ENCODE results near the gene FOXJ1.
"Not testable (repeated sequence)": the region's sequence is repeated elsewhere in the genome, so short reads cannot be mapped to it uniquely, and the experiment has no call there.

The FOXJ1 gene

DNA sequence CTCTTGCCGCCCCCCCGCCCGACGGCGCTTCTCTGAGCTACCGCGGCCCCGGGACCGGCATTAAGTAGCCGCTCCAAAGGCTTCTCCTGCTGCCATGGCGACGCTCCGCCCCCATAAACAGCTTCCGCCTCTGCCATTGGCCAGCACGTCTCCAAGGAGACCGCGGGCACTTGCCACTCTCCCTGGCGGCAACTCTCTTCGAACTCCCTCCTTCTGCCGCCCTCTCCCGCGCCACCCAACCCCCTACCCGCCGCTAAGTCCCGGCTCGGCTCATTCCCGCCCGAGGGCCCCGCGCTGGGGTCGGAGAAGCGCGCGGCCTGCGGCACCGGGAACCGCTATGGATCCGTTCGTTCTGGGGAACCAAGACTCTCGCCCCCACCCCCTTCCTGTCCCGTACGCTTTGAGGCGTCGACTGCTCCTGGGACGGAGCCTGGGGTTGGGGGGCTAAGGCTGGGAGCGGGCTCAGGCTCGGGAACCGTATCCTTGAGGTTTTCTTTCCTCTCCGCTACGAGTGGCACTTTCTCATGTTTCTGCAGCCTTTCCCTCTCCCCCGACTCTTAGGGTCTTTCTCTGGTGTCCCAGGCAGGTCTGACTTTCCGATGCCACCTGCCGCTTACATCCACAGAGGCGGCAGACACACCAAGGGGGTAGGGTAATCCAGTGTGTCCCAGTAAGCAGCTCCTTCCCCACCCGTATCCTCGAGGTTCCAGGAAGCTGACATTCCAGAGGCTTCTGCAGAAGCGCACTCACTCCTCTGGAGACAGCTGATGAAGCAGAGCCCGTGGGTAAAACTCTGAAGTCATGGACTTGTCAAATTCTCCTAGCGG lies at the start of gene FOXJ1:
Gene FOXJ1 (minus strand): TSS at position 34 of the 827 bp plus-strand sequence. CDS start 850 bp downstream, outside the sequence.
- peak; percentile 67 to 80 (median 74) for DNase-seq

DNA sequence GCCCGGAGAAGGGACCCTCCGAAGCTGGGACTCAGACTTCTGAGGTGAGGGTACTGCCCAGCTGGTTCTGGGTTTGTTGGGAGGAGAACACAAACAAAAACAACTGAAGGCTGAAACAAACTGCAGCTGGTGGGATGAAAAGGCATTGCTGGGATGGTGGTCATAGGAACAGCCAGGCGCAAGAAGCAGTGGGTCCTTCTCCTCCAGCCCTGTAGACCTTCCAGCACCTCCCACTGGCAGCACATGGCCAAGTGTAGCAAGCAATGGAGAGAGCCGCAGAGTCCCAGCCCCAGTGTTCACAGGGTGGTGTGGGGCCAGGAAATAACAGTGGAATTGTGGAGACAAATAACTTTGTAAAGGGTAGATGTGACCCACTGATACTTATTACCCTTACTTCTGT lies 48.7 kb upstream of the FOXJ1 start:
- DNase-seq = no peak

- no peak for DNase-seq
Measured at GRCh38 chr17:76189247-76189646, 48.2 kb upstream of the FOXJ1 start.

DNA sequence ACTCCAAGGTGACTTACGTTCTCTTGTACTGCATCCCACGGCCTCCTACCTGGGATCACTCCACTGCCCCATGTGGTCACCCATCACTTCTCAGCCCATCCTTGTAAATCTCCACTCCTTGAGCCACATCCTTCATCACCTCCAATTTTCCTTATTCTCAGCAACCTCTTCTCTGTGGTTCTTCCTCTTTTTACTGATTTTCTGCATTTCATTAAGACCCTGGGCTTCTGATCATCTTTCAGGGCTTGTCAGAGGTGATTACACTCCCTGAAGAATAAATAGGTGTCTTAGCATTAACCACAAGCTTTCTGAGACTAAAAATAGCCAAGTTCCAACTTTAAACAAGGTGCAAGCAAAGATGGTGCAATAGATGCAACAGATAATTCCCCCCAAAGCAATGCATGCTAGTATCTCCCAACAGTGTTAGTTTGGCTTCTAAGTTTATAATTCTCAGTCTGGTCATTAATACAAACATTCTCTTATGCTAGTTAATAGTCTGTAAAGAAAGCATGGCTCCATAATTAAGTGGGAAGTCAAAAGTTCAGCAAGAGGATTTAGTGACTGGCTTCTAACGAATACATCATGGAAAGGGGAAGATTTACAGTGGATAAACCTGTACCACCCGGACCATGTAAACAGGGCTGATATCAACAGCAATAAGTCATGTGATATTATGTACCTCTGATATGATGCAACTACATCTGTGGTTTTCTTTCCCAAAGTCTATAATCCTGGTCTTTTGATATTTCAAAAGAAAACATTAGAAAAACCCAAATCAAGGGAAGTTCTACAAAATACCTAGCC lies 47.4 kb upstream of the FOXJ1 start:
- no peak for DNase-seq

GRCh38 chr17:76186774-76187173 lies 45.7 kb upstream of the FOXJ1 start:
- DNase-seq = not testable (repeated sequence)

- DNase-seq = no peak
Measured at GRCh38 chr17:76184290-76184689, 43.2 kb upstream of the FOXJ1 start.

DNA sequence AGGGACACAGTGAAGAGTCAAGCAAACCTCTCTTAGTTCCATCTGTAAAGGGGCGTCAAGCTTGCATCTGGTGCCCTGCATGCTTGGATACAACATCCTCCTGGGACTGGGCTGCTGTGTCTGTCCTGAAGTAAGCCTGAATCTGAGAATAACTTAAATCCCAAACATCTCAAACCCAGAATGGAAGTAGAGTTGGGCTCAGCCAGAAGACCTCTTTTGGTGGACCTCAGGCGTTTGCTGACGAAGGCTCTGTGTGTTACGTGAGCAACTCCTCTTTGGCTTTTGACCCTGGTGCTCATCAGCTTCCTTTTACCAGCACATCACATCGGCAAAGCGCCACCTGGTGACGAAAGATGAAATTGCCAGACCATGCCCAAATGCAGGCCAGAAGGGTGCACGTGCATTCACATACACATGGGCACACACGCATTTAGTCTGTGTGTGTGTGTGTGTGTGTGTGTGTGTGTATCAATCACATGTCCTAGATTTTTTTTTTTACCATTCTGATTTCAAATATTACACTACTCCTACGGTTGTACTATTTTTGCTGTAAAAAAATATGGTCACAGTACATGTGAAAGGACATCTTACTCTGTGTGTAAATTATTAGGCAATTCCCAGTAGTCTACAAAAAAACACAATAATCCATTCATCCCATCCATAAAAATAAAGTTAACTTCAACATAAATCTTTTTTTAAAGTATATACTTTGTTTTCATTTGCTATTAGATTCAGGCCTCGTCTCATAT lies 41.1 kb upstream of the FOXJ1 start:
- peak; percentile 74 to 95 (median 88) for DNase-seq

DNA sequence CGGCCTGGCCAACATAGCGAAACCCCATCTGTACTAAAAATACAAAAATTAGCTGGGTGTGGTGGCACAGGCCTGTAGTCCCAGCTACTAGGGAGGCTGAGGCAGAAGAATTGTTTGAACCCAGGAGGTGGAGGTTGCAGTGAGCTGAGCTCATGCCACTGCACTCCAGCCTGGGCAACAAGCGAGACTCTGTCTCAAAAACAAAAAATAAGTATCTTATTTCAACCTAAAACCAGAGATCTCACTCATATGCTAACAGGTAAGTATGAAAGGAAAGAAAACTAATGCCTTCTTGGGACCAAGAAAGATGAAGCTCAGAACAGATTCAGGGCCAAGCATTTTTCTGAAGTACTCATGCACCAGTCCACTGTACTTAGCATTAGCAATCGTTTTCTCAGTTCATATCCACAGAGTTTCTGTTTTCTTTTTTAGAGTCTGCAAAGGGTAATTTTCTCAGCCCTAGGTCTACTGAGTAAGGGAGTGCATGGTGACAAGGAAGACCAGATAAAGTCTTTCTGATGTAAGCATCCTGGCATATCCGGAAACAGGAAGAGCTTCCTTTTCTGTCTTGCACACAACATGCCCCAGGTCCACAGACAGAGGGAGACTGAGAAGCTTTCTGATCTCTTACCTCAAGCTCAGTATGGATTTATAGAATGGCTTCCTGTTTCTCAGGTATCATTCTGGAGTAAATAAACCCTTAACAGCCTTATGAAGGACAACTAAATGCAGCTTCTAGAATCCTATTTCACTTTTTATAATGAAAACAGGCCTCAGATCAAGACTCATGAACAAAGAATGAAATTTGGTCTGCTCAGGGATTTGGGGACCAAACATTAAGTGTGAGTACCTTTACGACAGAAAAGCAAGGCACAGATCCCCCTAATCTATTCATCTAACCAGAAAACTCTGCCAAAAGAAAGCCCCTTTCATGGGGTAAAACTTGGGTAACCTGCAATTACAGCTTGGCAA lies 38.7 kb upstream of the FOXJ1 start:
- DNase-seq = no peak

DNA sequence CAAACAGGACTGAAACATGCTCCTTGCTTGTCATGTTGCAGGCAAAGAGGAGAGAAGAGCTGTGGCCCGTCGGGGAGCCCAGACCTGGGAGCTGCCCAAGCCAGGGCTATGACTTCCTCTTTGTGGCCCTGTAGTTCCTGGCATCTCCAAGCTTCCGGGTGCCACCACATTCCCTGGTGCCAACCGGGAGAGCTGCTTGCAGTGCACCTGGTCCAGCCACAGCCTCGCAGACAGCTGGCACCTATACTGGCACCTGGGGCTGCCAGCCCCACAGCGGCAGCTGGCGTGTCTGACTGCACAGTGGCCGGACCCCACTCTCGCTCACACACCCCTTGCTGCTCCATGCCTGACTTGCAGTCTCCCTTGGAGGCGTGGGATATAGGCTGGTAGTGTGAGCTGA lies 37.1 kb upstream of the FOXJ1 start:
- no peak for DNase-seq

GRCh38 chr17:76176701-76177574 lies 35.9 kb upstream of the FOXJ1 start:
- no peak for DNase-seq

- no peak for DNase-seq
Measured at GRCh38 chr17:76174037-76174436, 33.0 kb upstream of the FOXJ1 start.

- DNase-seq = no peak
Measured at GRCh38 chr17:76173474-76173873, 32.4 kb upstream of the FOXJ1 start.

- DNase-seq = no peak
Measured at GRCh38 chr17:76171706-76172105, 30.7 kb upstream of the FOXJ1 start.

DNA sequence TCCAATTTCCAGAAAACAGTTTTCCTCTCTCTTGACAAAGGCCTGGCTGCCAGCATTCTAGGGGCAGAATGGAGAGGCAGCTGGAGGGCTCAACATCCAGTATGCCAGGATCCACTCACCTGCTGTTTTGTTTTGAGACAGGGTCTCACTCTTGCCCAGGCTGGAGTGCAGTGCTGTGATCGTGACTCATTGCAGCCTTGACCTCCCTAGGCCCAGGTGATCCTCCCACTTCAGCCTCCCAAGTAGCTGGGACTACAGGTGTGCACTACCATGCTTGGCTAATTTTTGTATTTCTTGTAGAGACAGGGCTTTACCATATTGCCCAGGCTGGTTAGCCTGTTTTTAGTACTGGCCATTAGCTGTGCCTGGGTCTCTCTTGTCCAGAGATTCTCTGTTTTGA lies 29.1 kb upstream of the FOXJ1 start:
- DNase-seq = no peak

GRCh38 chr17:76166906-76167305 lies 25.9 kb upstream of the FOXJ1 start:
- DNase-seq = no peak

GRCh38 chr17:76166168-76166567 lies 25.1 kb upstream of the FOXJ1 start:
- DNase-seq = no peak

DNA sequence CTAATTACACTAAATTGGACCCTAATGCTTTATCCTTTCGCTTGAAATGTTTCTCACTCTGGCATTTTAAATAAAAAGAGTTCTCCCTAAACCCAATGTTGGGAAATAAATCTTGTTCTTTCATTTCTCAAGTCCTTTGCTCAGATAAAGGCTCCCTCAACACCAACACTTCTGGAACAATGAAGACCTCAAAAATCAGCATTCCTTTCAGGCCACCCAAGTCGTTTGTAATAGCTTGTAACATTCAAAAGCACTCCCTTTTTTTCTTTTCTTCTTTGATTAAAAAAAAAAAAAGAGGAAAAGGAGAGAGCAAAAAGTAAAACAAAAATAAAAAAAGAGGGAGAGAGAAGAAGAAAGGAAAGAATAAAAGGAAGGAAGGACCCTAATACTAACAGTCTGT lies 23.3 kb upstream of the FOXJ1 start:
- no peak for DNase-seq

DNA sequence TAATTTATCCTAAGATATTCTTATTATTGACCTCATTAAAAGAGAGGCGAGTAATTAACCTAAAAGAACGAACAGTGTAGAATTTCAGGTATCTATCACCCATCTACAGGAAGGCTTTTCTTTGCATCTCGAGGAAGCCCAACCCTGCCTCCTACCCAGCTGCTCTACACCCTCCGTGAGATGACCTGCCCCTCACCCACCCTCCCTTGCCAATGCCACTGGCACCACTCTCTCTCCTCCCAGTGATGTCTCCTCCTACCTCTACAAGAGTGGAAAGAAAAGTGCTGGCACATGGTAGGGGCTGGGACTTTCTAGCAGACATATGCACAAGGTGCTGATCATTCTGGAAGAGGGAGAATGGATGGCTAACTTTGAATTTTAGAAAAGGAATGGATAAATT lies 22.9 kb upstream of the FOXJ1 start:
- DNase-seq = no peak

DNA sequence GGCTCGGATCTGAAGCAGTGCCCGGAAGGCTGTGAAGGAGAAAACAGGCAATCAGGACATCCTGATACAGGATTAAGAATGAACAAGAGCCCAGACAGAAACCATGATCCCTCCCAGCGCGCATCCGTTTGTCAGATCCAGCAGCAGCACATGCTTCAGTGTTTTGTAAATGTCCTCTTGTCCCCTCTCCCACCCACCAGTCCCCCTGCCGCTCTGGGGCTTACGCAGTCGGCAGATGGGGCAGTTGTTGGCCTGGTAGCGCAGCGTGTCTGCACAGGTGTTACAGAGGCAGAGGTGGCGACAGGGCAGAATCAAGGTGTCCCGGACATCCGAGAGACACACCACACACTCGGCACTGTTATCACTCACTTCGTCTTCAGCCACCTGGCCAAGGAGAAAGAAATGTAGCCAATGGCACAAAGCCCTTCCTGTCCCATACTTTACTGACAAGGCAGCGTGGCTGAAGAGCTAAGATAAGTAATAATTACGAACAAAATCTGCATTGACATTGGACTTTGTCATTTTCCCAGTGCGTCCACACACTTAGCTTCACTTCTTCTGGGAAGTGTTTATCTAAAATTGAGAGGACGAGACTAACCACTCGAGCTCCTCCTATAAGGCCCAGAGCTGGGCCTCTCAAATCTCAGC lies 20.7 kb upstream of the FOXJ1 start:
- no peak for DNase-seq

GRCh38 chr17:76160896-76161528 lies 20.0 kb upstream of the FOXJ1 start:
- no peak for DNase-seq
